Neutrophil (primary cell): ENCODE data around the gene PITPNB.
A peak's percentile ranks its signal among the peaks of the same experiment; 100 is the strongest.

Experiments used
- H3K27ac ChIP-seq: fragments of 200-600 bp; sonication (generic); 2 replicates; pipeline ENCODE4 v1.5.1; 2016; ENCODE audit warnings: mild to moderate bottlenecking, moderate library complexity
- H3K27me3 ChIP-seq: fragments of 200-600 bp; sonication (generic); 2 replicates; pipeline ENCODE4 v1.6.0; 2016; ENCODE audit warnings: mild to moderate bottlenecking
- H3K36me3 ChIP-seq: fragments of 200-600 bp; sonication (generic); 2 replicates; pipeline ENCODE4 v1.5.1; 2017
- H3K4me1 ChIP-seq, 2 experiments: fragments of 200-600 bp in 1 of 2; sonication (generic) in 1 of 2; 1 replicate in 1 of 2; 2 replicates in 1 of 2; pipeline versions ENCODE4 v1.5.1 to v1.6.1; 2013 to 2016; ENCODE audit warnings: low read depth in 1 of 2, low read length in 1 of 2, mild to moderate bottlenecking in 1 of 2, moderate library complexity in 1 of 2; ENCODE audit not compliant: control insufficient read depth in 1 of 2, insufficient read depth in 1 of 2
- H3K4me3 ChIP-seq, 2 experiments: fragments of 200-600 bp in 1 of 2; sonication (generic) in 1 of 2; 1 replicate in 1 of 2; 2 replicates in 1 of 2; pipeline ENCODE4 v1.5.1; 2013 to 2016; ENCODE audit warnings: low read depth in 1 of 2, low read length in 1 of 2, mild to moderate bottlenecking in 1 of 2, moderate library complexity in 1 of 2
- H3K9me3 ChIP-seq: fragments of 200-600 bp; sonication (generic); 2 replicates; pipeline ENCODE4 v1.5.1; 2016
- TF ChIP-seq, protein P1 (sequence below): fragments of 200-600 bp; sonication (generic); IDR thresholded peaks from 2 replicates; pipeline ENCODE4 v1.5.1; 2016; ENCODE audit warnings: antibody characterized with exemption

The PITPNB gene

GRCh38 chr22:27918341-27919221, 475 bp downstream of the PITPNB start:
- TF ChIP-seq, protein P1, sequence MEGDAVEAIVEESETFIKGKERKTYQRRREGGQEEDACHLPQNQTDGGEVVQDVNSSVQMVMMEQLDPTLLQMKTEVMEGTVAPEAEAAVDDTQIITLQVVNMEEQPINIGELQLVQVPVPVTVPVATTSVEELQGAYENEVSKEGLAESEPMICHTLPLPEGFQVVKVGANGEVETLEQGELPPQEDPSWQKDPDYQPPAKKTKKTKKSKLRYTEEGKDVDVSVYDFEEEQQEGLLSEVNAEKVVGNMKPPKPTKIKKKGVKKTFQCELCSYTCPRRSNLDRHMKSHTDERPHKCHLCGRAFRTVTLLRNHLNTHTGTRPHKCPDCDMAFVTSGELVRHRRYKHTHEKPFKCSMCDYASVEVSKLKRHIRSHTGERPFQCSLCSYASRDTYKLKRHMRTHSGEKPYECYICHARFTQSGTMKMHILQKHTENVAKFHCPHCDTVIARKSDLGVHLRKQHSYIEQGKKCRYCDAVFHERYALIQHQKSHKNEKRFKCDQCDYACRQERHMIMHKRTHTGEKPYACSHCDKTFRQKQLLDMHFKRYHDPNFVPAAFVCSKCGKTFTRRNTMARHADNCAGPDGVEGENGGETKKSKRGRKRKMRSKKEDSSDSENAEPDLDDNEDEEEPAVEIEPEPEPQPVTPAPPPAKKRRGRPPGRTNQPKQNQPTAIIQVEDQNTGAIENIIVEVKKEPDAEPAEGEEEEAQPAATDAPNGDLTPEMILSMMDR, result no peak
- Histone ChIP-seq H3K4me1 (peaks cover 23% of the 10 kb centered on the region in 2 experiments), H3K27me3 (no peaks in the 10 kb centered on the region), H3K9me3 (no peaks in the 10 kb centered on the region), H3K4me3 (peak overlapping the region; percentile 77 to 82), H3K27ac (peak overlapping the region; percentile 91), H3K36me3 (no peaks in the 10 kb centered on the region)

- H3K27ac ChIP-seq, result no peak overlapping the region
- peaks cover 23% of the 10 kb centered on the region in 2 experiments for H3K4me1 ChIP-seq
These were observed 3.1 kb downstream of the PITPNB start for GRCh38 chr22:27915986-27916385.

DNA sequence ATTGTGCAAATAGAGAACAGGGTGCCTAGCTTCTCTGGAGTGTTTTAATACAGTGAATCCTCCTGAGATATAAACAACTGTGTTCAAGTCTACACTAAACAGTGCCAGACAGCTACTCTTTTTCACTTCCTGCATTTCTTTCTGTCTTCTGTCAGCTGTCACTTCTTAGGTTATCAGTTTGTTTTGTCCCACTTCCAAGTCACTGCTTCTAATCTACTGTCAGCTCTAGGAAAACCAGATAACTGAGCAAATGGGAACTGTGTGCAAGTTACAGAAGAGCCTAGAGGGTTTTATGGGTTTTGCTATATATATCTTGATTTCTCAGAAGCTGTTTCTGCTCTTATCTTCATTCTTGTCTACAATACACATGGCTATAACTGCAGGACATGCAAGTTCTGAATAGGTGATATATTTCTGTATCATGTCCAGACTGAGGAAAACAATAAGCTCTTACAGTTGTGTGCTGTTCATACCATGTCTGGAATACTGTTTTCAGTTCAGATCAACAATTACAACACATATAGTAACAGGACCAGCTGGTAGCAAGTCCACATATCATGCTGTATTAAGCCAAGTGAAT, 5.8 kb downstream of the PITPNB start:
- Histone ChIP-seq H3K4me3 (no peak overlapping the region), H3K4me1 (peaks cover 7 to 8% of the 10 kb centered on the region in 2 experiments), H3K36me3 (peaks cover 15% of the 10 kb centered on the region), H3K27ac (no peak overlapping the region), H3K27me3 (no peaks in the 10 kb centered on the region), H3K9me3 (no peaks in the 10 kb centered on the region)
- TF ChIP-seq, protein P1, result no peak

More at GRCh38 chr22:27915986-27916385, 3.1 kb downstream of the PITPNB start:
- H3K4me3 ChIP-seq, result no peak overlapping the region
- H3K36me3 ChIP-seq, result no peaks in the 10 kb centered on the region
- no peaks in the 10 kb centered on the region for H3K9me3 ChIP-seq
- TF ChIP-seq, protein P1, result no peak
- H3K27me3 ChIP-seq, result no peaks in the 10 kb centered on the region

GRCh38 chr22:27912101-27912500, 7.0 kb downstream of the PITPNB start:
- H3K4me1 ChIP-seq, result no peaks in the 10 kb centered on the region
- no peak overlapping the region for H3K4me3 ChIP-seq
- TF ChIP-seq, protein P1, result no peak
- no peak overlapping the region for H3K27ac ChIP-seq
- H3K27me3 ChIP-seq, result no peaks in the 10 kb centered on the region
- peaks cover 22% of the 10 kb centered on the region for H3K36me3 ChIP-seq
- no peaks in the 10 kb centered on the region for H3K9me3 ChIP-seq

GRCh38 chr22:27911330-27911729, 7.7 kb downstream of the PITPNB start:
- Histone ChIP-seq H3K9me3 (no peaks in the 10 kb centered on the region), H3K27me3 (no peaks in the 10 kb centered on the region), H3K36me3 (peaks cover 23% of the 10 kb centered on the region), H3K27ac (no peak overlapping the region), H3K4me3 (no peak overlapping the region), H3K4me1 (no peaks in the 10 kb centered on the region)
- TF ChIP-seq, protein P1, result no peak
